Activated naive CD4-positive, alpha-beta T cell treated with anti-CD3 and anti-CD28 coated beads for 36 hours (primary cell): ENCODE results near the gene PTPN1. TPM values are rescaled to one million over a fixed set of nuclear protein-coding genes. Genes with fewer than 3 reads are reported as not detected.

ENCODE experiments used
- CTCF ChIA-PET: fragments of 350-600 bp; sonication (Branson Sonifier 250); formaldehyde crosslinking; loops from one replicate; lab custom pipeline; 2021; ENCODE audit warnings: antibody characterized with exemption; lab: Charles Lee
- DNase-seq: peaks from one replicate; pipeline ENCODE4 v3.0.0-alpha.2; 2020
- H3K27ac Mint-ChIP-seq: one replicate; pipeline ENCODE4 v1.8.0; 2021; ENCODE audit warnings: mild to moderate bottlenecking, mixed read lengths
- H3K27me3 Mint-ChIP-seq: one replicate; pipeline ENCODE4 v1.8.0; 2021; ENCODE audit warnings: low read depth, mixed read lengths
- H3K36me3 Mint-ChIP-seq: one replicate; pipeline ENCODE4 v1.8.0; 2021; ENCODE audit warnings: low read depth, mixed read lengths
- H3K4me1 Mint-ChIP-seq: one replicate; pipeline ENCODE4 v1.8.0; 2021; ENCODE audit warnings: low read depth, mixed read lengths
- H3K4me3 Mint-ChIP-seq: one replicate; pipeline ENCODE4 v1.8.0; 2021; ENCODE audit warnings: mild to moderate bottlenecking, moderate library complexity, mixed read lengths
- H3K9me3 Mint-ChIP-seq: one replicate; pipeline ENCODE4 v1.8.0; 2021; ENCODE audit warnings: mixed read lengths
- intact Hi-C: fragments of 100-400 bp; cut with micrococcal nuclease; formaldehyde crosslinking; loops from one replicate; pipeline ENCODE4 v1.15.1; 2023
- total RNA-seq, 2 experiments: library from RNA; stranded (reverse); gene quantifications; one replicate each; pipeline ENCODE4 v1.2.3, GENCODE V29; 2021

The PTPN1 gene
- total RNA-seq, 2 experiments from 2014 or later: 111 to 119 TPM

DNA sequence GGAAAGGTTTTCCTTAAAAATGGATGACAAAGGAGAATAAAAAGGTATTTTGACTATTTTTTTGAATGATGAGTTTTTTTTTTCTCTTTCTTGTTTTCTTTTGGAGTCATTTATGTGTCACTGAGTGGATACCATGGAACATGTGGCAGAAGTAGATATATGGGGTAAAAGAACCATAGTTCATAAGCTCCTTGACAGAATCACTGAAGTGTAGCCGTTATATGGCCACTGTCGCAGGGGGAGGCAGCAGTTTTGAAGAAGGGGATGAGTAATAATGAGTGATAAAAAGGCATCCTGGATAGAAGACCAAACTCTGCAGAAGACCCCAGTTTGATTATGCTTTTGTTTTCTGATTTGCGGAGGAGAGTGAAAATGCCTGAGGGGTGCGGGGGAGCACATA lies 15.5 kb downstream of the PTPN1 start:
- Mint-ChIP-seq H3K9me3 (no peaks in the 10 kb centered on the region), H3K4me1 (peaks cover 32% of the 10 kb centered on the region), H3K27ac (no peak overlapping the region), H3K36me3 (peaks cover 17% of the 10 kb centered on the region), H3K27me3 (no peaks in the 10 kb centered on the region), H3K4me3 (no peak overlapping the region)
- CTCF ChIA-PET: interaction anchor here (0.7 to 1.1 kb wide), 2 partner anchors 42 to 50 kb away, joined by 3 read pairs; no protein-coding TSS in a partner anchor
- intact Hi-C loops: no loop called here
- no peak for DNase-seq

DNA sequence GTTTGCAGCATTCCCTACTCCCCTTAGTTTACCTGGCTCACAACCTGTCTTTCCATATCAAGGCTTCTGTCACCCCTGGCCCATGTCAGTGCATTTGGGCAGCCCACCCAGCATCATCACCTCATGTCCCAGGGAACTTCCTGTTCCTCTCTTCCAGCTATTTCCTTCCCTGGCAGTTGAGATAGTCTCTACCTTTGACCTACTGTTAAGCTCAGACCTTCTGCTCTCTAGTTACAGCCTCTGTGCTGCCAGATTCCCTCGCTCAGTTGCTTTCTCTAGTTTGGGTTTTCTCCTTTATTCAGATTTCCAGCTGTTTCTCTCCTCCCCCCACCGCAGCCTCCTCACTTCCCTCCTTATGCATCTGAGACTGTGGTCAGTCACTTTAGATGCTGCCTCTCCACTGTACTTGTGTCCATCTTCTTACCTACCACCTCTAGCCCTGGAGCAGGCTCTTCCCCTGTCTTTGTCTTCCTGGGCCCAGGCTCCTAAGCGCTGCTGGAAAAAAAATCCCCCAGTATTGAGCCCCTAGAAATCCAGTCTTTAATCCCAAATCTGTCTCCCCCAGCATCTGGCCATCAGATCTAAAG lies 16.3 kb downstream of the PTPN1 start:
- H3K27me3 Mint-ChIP-seq: no peaks in the 10 kb centered on the region
- no peaks in the 10 kb centered on the region for H3K9me3 Mint-ChIP-seq
- no peak overlapping the region for H3K27ac Mint-ChIP-seq
- CTCF ChIA-PET: interaction anchor here (0.7 to 0.8 kb wide), 2 partner anchors 11 to 47 kb away, joined by 3 to 5 read pairs; no protein-coding TSS in a partner anchor
- H3K36me3 Mint-ChIP-seq: peaks cover 14% of the 10 kb centered on the region
- no peak for DNase-seq
- intact Hi-C loops: no loop called here
- H3K4me3 Mint-ChIP-seq: no peak overlapping the region
- H3K4me1 Mint-ChIP-seq: peaks cover 29% of the 10 kb centered on the region

- DNase-seq: no peak
- peaks cover 10% of the 10 kb centered on the region for H3K36me3 Mint-ChIP-seq
- CTCF ChIA-PET: interaction anchor here (0.5 to 0.7 kb wide), 2 partner anchors 48 to 199 kb away, joined by 3 read pairs; no protein-coding TSS in a partner anchor
- H3K27me3 Mint-ChIP-seq: no peaks in the 10 kb centered on the region
- intact Hi-C loops: no loop called here
- H3K4me3 Mint-ChIP-seq: no peak overlapping the region
- no peak overlapping the region for H3K27ac Mint-ChIP-seq
- H3K4me1 Mint-ChIP-seq: peaks cover 29% of the 10 kb centered on the region
- no peaks in the 10 kb centered on the region for H3K9me3 Mint-ChIP-seq
These were observed 17.0 kb downstream of the PTPN1 start for GRCh38 chr20:50527068-50527605.

GRCh38 chr20:50528129-50528528 lies 17.9 kb downstream of the PTPN1 start:
- intact Hi-C loops: loop anchor here (1.0 to 2.0 kb wide), 5 partner anchors 9 to 33 kb away; no protein-coding TSS in a partner anchor
- H3K27ac Mint-ChIP-seq: no peak overlapping the region
- H3K4me3 Mint-ChIP-seq: no peak overlapping the region
- CTCF ChIA-PET: interaction anchor here (0.7 kb wide), 1 partner anchor 40 kb away, joined by 3 read pairs; no protein-coding TSS in a partner anchor
- peaks cover 31% of the 10 kb centered on the region for H3K4me1 Mint-ChIP-seq
- peaks cover 7% of the 10 kb centered on the region for H3K36me3 Mint-ChIP-seq
- H3K9me3 Mint-ChIP-seq: no peaks in the 10 kb centered on the region
- no peak for DNase-seq
- H3K27me3 Mint-ChIP-seq: no peaks in the 10 kb centered on the region

DNA sequence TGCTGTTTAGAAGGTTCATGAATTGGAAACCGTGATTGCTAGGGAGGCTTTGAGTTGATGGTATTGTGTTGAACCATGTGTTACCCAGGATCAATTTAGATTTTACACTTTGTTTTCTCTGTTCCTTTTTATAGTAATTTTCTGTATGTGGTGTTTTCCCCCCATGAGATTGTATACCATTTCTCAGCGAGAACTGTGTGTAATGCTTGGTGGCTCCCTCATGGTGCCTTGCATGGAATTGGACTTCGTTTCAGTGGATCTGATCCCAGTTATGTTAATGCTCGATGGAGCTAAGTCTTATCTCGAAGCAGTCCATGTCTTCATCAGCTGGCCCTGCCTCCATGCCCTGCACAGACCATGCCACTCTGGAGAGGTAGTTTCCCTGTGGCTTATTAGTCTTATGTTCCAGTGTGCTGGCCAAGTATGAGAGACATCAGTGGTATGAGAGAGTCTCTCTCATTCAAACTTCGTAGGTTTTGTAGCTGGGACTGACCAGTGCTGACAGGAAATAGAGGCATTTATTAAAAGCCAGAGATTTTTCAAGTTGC lies 18.7 kb downstream of the PTPN1 start:
- no peak overlapping the region for H3K27ac Mint-ChIP-seq
- H3K27me3 Mint-ChIP-seq: no peaks in the 10 kb centered on the region
- H3K4me1 Mint-ChIP-seq: peaks cover 31% of the 10 kb centered on the region
- CTCF ChIA-PET: interaction anchor here (0.5 to 1.0 kb wide), 4 partner anchors 16 to 263 kb away, joined by 3 to 4 read pairs (median 4); no protein-coding TSS in a partner anchor
- no peaks in the 10 kb centered on the region for H3K9me3 Mint-ChIP-seq
- intact Hi-C loops: loop anchor here (1.0 to 2.0 kb wide), 5 partner anchors 10 to 32 kb away; no protein-coding TSS in a partner anchor
- no peak overlapping the region for H3K4me3 Mint-ChIP-seq
- DNase-seq: peak; percentile 24
- H3K36me3 Mint-ChIP-seq: peaks cover 7% of the 10 kb centered on the region

DNA sequence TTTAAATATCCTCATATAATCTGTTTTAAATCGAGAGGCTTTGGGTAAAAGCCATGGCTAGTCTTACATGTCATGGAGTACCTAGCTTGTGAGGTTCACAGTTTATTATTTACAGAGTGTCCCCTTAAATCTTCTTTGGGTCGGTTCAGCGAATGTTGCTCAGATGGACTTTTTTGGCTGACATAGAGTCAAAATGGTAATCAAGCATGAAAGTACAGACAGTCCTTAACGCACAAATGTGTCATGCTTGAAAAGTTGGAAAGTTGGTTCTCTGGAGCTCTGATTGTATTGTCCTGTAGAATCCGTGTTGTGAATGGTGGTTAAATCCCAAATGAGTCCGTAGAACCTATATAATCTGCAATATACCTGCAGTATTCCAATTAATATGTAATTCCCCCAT lies 22.0 kb downstream of the PTPN1 start:
- Mint-ChIP-seq H3K4me1 (peaks cover 45% of the 10 kb centered on the region), H3K27me3 (no peaks in the 10 kb centered on the region), H3K9me3 (no peaks in the 10 kb centered on the region), H3K4me3 (no peak overlapping the region), H3K36me3 (peaks cover 10% of the 10 kb centered on the region), H3K27ac (no peak overlapping the region)
- DNase-seq: no peak
- intact Hi-C loops: no loop called here
- CTCF ChIA-PET: no interaction called here

GRCh38 chr20:50533061-50533460 lies 22.9 kb downstream of the PTPN1 start:
- peaks cover 54% of the 10 kb centered on the region for H3K4me1 Mint-ChIP-seq
- DNase-seq: no peak
- intact Hi-C loops: no loop called here
- H3K27me3 Mint-ChIP-seq: no peaks in the 10 kb centered on the region
- H3K27ac Mint-ChIP-seq: no peak overlapping the region
- H3K9me3 Mint-ChIP-seq: no peaks in the 10 kb centered on the region
- CTCF ChIA-PET: interaction anchor here (1.0 kb wide), 1 partner anchor 18 kb away, joined by 3 read pairs; no protein-coding TSS in a partner anchor
- no peak overlapping the region for H3K4me3 Mint-ChIP-seq
- H3K36me3 Mint-ChIP-seq: peaks cover 14% of the 10 kb centered on the region

GRCh38 chr20:50533464-50533863 lies 23.3 kb downstream of the PTPN1 start:
- CTCF ChIA-PET: interaction anchor here (0.7 to 1.2 kb wide), 3 partner anchors 19 to 55 kb away, joined by 3 read pairs; no protein-coding TSS in a partner anchor
- no peaks in the 10 kb centered on the region for H3K27me3 Mint-ChIP-seq
- no peak for DNase-seq
- intact Hi-C loops: no loop called here
- peaks cover 14% of the 10 kb centered on the region for H3K36me3 Mint-ChIP-seq
- H3K9me3 Mint-ChIP-seq: no peaks in the 10 kb centered on the region
- peaks cover 57% of the 10 kb centered on the region for H3K4me1 Mint-ChIP-seq
- no peak overlapping the region for H3K4me3 Mint-ChIP-seq
- H3K27ac Mint-ChIP-seq: no peak overlapping the region

DNA sequence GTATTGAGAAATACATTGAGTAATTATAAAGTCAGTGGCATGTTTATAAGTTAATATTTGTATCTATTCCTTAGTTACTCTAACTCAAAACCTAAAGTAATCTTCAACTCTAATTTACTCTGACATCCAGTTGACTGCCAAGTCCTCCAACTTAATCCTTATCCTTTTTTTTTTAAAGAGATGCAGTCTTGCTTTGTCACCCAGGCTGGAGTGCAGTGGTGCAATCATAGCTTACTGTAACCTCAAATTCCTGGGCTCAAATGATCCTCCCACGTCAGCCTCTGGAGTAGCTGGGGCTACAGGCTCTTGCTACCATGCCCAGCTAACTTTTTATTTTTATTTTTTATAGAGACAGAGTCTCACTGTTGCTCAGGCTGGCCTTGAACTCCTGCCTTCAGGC lies 24.4 kb downstream of the PTPN1 start:
- Mint-ChIP-seq H3K4me3 (no peak overlapping the region), H3K27me3 (no peaks in the 10 kb centered on the region), H3K27ac (no peak overlapping the region), H3K4me1 (peaks cover 66% of the 10 kb centered on the region), H3K36me3 (peaks cover 18% of the 10 kb centered on the region), H3K9me3 (no peaks in the 10 kb centered on the region)
- CTCF ChIA-PET: interaction anchor here (1.2 kb wide), 2 partner anchors 27 to 36 kb away, joined by 3 read pairs; no protein-coding TSS in a partner anchor
- no peak for DNase-seq
- intact Hi-C loops: no loop called here

- H3K36me3 Mint-ChIP-seq: peaks cover 20% of the 10 kb centered on the region
- no peaks in the 10 kb centered on the region for H3K9me3 Mint-ChIP-seq
- no peaks in the 10 kb centered on the region for H3K27me3 Mint-ChIP-seq
- peaks cover 69% of the 10 kb centered on the region for H3K4me1 Mint-ChIP-seq
- H3K27ac Mint-ChIP-seq: peak overlapping the region; percentile 4
- H3K4me3 Mint-ChIP-seq: no peak overlapping the region
- CTCF ChIA-PET: interaction anchor here (0.8 to 1.2 kb wide), 2 partner anchors 24 to 35 kb away, joined by 3 read pairs; no protein-coding TSS in a partner anchor
- intact Hi-C loops: no loop called here
- DNase-seq: no peak
These were observed 25.0 kb downstream of the PTPN1 start for GRCh38 chr20:50535162-50535561.

GRCh38 chr20:50536333-50536732 lies 26.1 kb downstream of the PTPN1 start:
- DNase-seq: no peak
- Mint-ChIP-seq H3K9me3 (no peaks in the 10 kb centered on the region), H3K4me1 (peaks cover 77% of the 10 kb centered on the region), H3K4me3 (no peak overlapping the region), H3K27me3 (no peaks in the 10 kb centered on the region), H3K36me3 (peaks cover 31% of the 10 kb centered on the region), H3K27ac (no peak overlapping the region)
- intact Hi-C loops: no loop called here
- CTCF ChIA-PET: interaction anchor here (1.4 kb wide), 1 partner anchor 10 kb away, joined by 5 read pairs; no protein-coding TSS in a partner anchor

GRCh38 chr20:50537546-50538201 lies 27.5 kb downstream of the PTPN1 start:
- intact Hi-C loops: no loop called here
- H3K4me1 Mint-ChIP-seq: peaks cover 78% of the 10 kb centered on the region
- DNase-seq: no peak
- H3K36me3 Mint-ChIP-seq: peaks cover 34% of the 10 kb centered on the region
- no peaks in the 10 kb centered on the region for H3K9me3 Mint-ChIP-seq
- CTCF ChIA-PET: interaction anchor here (0.6 to 1.4 kb wide), 8 partner anchors 11 to 54 kb away, joined by 3 to 7 read pairs (median 4); no protein-coding TSS in a partner anchor
- H3K4me3 Mint-ChIP-seq: no peak overlapping the region
- H3K27ac Mint-ChIP-seq: no peak overlapping the region
- no peaks in the 10 kb centered on the region for H3K27me3 Mint-ChIP-seq
